GM19193 (cell line): ENCODE results near the gene C6orf132.

Experiments used
- POLR2A ChIP-seq: IDR thresholded peaks from 4 replicates; pipeline ENCODE4 v1.6.1; 2011; ENCODE audit not compliant: insufficient read depth, insufficient read length; ENCODE audit errors: extremely low read depth

The C6orf132 gene

GRCh38 chr6:42166444-42167141 lies 24.2 kb upstream of the C6orf132 start:
- no peak for TF ChIP-seq POLR2A

DNA sequence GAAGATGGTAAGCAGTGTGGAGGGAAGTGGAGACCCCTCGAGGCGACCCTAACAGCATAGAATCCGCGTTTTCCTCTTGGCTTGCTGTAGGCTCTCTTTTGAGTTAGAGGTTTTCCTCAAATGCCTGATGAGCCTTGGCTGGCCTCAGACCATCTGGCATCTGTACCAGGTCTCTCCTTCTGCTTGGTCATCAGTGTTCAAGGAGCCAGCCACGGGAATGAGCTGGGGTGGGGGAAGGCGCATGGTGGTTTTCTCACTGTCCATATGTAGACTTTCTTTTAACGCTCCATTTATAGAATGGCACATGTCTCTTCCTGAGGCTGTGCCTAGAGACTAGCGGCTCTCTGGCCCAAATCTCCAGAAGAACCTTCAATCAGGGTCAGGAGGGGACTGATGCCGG lies 22.6 kb upstream of the C6orf132 start:
- TF ChIP-seq POLR2A = no peak

GRCh38 chr6:42163981-42164380 lies 21.6 kb upstream of the C6orf132 start:
- TF ChIP-seq POLR2A = no peak

- TF ChIP-seq POLR2A = no peak
Measured at GRCh38 chr6:42162812-42163211, 20.4 kb upstream of the C6orf132 start.

DNA sequence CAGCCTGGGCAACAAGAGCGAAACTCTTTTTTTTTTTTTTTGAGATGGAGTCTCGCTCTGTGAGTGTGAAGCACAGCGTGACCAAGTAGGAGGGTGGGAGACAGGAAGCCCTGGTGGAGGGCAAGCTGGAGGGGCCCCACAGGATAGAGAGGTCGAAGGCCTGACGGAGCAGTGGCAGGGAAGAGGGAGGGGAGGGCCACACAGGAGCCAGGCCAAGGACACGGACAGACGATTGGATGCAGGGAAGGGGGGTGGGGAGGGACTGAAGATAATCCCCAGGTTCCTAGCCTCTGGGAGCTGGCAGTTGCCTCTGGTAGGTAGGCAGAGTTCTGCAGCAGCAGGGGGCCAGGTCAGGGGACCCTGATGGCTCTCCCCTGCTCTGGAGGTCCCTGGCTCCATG lies 20.0 kb upstream of the C6orf132 start:
- TF ChIP-seq POLR2A = no peak

DNA sequence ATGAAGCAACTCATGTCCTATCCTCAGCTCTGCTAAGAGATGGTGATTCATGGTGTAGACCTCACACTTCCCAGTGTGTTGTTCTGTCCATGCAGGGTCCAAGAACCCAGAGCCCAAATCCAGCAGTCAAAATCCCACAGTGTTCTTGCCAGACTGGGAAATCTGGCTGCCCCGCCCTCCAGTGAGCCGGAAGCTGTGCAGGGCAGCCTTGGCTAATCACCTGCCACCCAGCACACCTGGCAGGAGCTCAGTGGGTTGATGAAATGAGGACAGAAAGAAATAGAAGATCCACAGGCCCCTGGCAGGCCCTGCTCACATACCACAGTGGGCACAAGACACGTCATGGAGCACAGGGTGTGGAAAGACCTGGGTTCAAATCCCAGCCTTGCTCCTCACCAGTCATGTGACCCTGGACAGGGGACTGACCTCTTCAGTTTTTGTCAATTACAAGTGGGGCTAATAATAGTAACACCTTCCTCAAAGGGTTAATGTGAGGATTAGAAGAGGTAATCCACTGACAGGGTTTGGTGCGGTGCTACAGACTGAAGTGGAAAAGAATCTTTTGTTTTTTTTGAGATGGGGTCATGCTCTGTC lies 17.1 kb upstream of the C6orf132 start:
- no peak for TF ChIP-seq POLR2A

DNA sequence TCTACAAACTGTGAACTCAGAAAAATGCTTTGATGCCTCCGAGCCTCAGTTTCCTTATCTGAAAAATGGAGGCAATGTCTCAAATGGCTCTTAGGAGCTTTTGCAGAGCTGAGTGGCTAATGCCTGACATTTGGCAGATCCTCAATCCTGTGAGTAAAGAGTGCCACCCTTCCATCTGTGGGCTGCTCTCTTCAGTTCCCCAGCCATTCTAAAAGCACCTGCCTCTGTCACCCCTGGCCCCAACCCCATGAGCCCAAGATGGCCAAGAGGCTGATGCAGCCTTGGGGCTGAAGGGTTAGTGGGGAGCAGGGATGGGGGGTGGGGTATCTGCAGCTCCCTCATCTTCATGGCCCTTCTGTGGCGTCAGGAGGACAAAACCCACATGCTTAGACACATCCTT lies 16.2 kb upstream of the C6orf132 start:
- TF ChIP-seq POLR2A = no peak

GRCh38 chr6:42158011-42158410 lies 15.6 kb upstream of the C6orf132 start:
- TF ChIP-seq POLR2A = no peak

GRCh38 chr6:42156638-42157037 lies 14.2 kb upstream of the C6orf132 start:
- no peak for TF ChIP-seq POLR2A

DNA sequence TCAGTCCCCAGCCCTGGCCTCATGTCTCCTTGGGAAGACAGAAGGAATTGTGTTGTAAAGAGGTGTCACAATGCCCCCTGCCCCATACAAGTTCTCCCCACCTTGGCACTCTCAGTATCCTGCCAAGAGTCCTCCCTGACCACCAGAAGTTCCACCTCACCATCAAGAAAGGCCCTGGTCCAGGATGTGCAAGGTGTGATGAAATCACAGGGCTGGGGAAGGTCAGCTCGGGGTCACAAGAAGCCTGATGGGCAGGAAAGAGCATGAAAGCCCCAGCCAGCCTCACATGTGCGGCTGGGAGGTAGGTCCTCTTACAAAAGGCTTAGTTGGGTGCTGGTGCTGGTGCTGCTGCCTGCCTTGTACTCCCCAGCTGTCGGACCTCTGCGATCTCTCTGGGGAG lies 12.9 kb upstream of the C6orf132 start:
- no peak for TF ChIP-seq POLR2A

GRCh38 chr6:42154461-42155209 lies 12.2 kb upstream of the C6orf132 start:
- no peak for TF ChIP-seq POLR2A

GRCh38 chr6:42153921-42154320 lies 11.5 kb upstream of the C6orf132 start:
- no peak for TF ChIP-seq POLR2A

- TF ChIP-seq POLR2A = no peak
Measured at GRCh38 chr6:42152024-42152423, 9.6 kb upstream of the C6orf132 start.

GRCh38 chr6:42150254-42150653 lies 7.8 kb upstream of the C6orf132 start:
- no peak for TF ChIP-seq POLR2A

GRCh38 chr6:42148058-42148457 lies 5.6 kb upstream of the C6orf132 start:
- no peak for TF ChIP-seq POLR2A

GRCh38 chr6:42147138-42147562 lies 4.7 kb upstream of the C6orf132 start:
- no peak for TF ChIP-seq POLR2A
